Stimulated activated CD8-positive, alpha-beta memory T cell treated with anti-CD3 and anti-CD28 coated beads, Interleukin-4, amount 100 ng/mL, for 48 hours (primary cell): ENCODE results near the gene NDP.
"Not testable (repeated sequence)": the region's sequence is repeated elsewhere in the genome, so short reads cannot be mapped to it uniquely, and the experiment has no call there.

Experiments
- DNase-seq: peaks from one replicate; pipeline ENCODE4 v3.0.0-alpha.2; 2020

The NDP gene

DNA sequence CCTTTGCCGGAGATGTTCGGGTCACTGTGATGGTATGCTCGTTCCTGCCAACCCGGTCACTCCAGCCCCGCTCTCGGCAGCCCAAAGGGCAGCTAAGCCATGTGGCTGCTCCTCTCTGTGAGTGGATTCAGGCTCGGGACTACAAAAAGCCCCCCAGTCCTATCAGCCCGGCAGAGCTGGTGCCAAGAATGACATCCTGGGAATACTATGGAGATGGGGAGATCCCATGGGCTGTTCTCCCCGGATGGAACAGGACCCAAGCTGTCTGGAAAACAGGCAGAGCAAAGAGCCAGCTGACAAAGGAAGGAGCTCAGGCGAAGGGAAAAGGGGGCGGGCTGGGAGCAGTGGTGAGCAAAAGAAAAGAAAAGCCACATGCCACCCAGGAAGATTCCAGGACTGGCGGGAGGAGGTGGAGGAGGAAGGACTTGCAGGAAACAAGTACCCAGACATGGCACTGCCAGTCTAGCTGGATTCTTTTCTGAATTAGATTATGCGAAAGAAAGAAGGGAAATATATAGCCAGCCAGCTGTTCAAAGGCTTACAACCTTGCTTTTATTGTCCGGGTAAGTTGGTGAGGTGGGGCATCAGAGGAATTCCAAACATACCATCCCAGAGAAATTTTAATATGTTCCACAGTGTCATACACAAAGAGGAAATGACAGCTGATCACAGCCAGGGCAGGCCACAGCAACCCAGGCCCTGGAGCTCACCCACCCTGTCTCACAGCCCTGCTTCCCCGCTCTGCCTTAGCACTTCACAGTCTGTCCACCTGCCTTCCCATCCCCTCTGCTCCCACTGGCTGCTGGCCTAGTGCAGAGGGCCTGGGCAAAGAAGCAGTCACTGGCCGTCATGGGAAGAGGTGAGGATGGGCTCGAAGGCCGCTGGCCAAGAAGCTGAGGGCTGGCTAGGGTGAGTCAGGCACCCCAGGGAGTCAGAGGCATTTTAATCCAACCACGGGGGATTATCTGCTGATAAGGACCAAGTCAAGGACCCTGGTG is 3.4 kb downstream of the NDP start:
- DNase-seq, result no peak

DNA sequence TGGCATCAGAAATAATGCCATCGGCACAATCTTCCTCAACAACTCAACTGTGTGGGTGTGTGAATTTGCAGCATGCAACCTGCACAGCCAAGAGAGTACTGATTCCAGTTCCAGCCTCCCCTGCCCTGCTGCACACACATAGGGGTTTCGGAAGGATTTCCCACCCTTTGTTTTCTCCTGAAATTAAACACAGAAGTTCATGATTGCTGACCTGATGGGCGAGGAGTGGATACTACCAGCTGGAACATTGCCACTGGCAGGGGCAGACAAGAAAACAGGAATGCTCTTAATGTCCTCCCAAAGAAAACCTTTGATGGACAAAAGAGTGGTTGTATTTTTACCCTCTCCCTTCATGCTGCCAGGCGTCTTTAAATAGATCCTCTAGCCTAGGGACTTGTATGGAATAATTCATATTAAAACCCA is 4.8 kb downstream of the NDP start:
- DNase-seq, result no peak

DNA sequence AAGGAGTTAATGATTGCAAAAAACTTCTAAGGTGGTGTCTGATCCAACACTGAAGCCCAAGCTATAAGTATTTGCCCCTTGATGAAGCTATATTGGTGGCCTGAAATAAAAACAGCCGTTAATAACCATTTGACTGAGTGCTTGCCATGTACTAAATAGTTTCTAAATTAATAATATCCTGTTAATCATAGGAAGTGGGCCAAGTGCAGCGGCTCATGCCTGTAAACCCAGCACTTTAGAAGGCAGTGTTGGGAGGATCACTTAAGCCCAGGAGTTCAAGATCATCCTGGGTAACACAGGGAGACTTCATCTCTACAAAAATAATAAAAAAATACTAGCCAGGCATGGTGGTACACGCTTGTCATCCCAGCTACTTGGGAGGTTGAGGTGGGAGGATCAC is 8.3 kb downstream of the NDP start:
- DNase-seq, result no peak

DNA sequence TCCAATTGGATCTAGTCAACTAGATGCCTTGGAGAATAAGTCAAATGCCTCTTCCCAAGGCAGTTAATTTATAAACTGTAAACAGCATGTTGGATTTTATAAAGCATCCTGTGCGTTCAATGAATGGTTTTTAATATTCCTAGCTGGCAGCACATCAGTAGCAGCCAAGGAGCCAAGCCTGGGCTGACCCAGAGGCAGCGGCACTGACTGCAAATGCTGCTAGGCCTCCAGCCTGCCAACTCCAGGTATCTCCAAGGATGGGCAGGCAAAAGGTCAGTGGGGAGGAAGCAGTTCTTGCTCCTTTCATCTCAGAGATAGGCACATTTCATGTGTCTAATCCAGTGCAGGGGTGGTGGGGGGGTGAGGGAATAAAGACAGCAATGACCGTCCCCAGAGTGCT is 9.5 kb downstream of the NDP start:
- no peak for DNase-seq

DNA sequence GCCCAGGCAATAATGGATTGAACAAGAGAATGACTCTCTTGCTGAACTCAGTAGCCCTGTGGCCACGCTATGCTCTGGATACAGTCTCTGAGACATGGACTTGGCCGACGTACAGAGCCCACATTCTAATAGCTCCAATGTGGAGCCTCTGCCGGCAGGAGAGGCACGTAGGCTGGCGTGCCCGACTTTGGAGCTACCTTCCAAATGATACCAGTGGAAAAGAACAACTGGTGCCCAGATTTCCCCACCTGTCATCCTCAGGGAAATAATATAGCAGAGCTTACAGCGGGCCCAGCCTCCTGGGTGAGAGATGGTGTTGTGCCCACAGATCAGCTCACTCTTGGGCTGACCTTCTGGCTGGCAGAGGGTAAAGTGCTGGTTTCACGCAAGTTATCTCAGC is 10.6 kb downstream of the NDP start:
- no peak for DNase-seq

DNA sequence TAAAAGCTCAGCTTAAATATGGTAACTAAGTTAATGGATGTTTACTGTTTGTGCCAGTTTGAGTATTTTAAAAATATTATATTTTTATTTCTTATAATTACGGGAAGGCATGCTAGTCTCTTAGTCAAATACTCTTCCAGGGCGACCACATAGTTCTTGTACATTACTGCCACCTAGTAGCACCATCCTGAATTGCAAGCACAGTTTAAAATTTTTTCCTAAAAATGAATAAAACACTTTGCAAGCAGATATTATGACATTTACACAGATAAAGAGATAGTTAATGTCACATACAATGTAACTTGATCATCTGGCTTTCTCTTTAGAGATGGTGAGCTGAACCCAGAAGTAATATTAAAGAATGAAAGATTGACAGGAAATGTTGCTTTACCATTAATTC is 11.5 kb downstream of the NDP start:
- no peak for DNase-seq

DNA sequence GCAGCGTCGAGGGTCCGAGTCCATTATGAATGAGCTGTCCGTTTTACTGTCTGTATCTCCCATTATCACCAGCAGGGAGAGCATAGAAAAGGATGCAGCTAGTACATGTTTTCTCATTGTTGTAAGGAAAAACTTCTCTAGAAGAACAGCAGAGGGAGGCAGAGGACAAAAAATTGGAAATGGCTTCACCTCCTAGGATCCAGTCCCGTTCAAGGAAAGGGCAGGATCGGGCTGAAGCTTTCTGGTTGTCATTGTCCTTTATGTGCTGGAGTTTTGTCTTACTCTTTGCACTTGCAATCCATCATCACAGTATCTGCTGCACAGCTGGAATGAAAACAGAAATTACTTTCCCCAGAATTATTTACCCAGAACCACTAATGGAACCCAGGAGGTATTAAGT is 14.7 kb downstream of the NDP start:
- DNase-seq, result no peak

DNA sequence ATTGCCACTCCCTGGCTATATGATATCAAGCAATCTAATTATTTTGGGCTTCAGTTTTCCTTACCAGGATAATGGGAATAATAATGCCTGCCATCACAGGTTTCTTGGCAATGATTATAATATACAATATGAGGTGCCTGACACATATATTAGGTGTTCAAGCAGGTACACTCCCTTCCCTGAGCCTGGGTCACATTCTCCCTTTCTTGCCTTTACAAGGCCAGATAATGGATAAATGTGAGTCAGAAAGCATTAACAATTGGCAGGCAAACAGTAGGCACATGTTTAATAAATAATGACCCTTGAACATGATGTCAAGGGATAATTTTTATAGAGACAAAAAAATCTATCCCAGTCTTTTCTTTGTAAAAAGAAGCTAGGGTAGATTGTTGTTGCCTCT is 17.2 kb downstream of the NDP start:
- no peak for DNase-seq

DNA sequence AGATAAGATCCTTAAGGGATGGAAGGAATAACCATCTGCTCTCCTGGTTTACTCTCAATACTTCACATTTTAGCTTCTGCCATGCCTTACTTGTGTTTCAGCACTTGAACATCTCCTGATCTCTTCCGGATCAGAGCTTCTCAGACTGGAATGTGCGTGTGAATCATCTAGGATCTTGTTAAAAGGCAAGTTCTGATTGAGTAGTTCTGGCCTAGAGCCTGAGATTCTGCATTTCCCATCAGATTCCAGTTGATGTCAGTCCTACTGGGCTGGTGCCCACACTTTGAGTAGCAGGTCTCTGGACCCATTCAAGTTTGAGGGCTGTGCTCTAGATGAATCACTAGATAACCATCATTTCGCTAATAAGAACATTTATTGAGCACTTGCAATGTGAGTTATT is 20.0 kb downstream of the NDP start:
- DNase-seq, result no peak

DNA sequence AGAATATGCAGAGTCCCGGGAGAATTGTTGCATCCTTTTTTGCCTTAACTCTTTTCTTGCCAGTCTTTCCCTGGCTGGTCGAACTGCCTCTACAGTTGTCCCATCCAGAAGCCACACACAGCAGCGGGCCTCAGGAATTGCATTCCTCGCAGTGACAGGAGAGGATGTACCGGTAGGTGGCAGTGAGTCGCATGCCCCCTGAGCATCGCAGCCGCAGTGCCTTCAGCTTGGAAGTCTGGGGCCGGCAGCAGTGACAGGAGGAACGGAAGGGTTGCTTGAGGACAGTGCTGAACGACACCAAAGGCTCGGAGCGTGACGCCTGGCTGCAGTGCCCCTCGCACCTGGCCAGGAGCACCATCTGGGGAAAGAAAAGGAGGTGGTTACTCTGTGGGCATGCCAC is 23.5 kb downstream of the NDP start:
- DNase-seq, result peak; percentile 40

DNA sequence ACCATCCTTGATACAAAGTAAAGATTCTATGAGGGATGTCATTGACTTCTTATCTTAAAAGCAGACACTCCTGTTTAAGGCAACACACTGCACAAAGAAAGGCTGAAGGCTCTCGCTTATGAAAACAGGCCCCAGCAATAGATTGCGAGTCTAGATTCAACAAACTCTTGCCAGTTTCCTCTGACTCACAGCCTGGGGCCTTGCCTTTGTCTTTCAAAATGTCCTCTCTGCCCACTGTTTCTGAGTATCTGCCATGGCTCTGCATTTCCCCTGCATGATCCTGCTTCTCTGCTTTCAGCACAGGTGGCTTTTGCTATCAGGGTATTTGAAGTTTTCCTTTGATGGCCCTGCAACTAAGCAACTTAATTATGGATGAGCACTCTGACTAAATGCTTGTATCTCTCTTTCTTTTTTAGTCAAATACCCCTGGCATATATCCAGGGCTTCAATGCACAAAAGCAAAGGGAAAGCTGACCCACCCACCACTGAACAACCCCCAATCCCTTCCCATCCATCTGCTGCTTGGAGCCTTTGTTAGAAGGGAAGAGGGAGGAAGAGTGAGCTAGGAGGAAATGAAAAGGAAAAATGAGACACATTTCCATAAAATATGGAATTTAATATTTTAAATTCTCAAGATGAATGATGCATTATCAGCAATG is 32.2 kb downstream of the NDP start:
- no peak for DNase-seq

DNA sequence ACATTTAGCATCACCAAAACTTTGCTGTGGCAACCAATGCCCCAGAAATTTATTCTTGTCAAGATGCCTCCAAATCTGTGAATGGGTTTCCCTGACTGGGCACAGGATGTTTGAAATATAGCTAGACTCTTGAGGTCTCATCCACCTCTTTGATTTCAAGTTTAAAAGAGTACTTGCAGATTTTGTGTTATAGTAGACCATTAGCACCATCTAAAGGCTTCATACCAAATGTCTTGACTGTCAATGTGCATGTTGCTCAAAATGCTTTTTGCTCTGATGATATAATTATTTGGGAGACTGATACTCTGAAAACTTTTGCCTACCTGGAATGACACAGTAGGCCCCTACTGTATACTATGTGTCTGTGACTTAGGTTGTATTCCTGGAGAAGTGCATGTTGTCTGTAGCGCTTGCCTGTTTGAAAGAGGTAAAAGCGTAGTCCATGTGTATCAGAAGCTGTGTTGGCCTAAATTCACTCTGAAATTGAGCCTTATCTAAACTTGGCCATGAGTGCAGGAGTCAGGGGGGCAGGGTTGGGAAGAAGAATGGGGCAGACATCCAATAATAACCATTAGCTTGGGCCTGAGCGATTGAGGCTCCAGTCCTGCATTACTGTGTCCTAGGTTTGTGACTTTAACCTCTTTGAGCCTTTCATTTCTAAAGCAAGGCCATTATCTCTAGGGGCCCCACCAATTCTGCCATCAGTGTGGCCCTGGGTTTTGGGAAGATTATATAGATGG is 33.8 kb downstream of the NDP start:
- DNase-seq, result no peak

DNA sequence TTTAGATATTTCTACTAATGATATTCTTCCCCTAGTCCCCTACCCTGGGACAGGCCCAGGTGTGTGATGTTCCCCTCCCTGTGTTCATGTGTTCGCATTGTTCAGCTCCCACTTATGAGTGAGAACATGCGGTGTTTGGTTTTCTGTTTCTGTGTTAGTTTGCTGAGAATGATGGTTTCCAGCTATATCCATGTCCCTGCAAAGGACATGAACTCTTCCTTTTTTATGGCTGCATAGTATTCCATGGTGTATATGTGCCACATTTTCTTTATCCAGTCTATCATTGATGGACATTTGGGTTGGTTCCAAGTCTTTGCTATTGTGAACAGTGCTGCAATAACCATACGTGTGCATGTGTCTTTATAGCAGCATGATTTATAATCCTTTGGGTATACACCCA is 51.2 kb downstream of the NDP start:
- DNase-seq, result not testable (repeated sequence)

DNA sequence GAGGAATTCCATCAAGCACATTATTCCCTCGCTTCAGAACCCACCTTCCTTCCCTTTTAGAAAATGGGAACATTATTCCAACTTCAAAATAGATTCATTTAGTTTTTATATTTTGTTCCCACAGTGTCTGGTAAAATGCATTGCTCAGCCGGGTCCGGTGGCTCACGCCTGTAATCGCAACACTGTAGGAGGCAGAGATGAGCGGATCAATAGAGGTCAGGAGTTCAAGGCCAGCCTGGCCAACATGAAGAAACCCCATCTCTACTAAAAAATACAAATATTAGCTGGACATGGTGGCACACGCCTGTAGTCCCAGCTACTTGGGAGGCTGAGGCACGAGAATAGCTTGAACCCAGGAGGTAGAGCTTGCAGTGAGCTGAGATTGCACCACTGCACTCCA is 62.4 kb downstream of the NDP start:
- DNase-seq, result not testable (repeated sequence)

DNA sequence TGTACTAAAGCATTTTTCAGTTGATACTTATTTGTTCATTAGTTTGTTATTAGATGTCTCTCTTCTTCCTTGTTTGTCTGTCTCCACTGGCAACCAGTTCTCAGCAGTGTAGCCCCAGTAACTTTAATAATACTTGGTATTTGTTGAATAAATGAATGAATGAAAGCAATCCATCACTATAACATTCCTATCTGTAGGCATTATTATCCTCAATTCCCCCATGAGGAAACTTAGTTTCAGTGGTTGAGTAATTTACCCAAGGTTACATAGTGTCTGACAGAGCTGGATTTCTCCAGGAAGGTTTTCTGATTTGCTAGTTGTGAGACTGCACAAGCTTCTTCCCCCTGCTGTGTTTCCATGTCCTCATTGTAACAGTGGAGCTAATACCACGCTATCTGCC is 63.2 kb downstream of the NDP start:
- no peak for DNase-seq

DNA sequence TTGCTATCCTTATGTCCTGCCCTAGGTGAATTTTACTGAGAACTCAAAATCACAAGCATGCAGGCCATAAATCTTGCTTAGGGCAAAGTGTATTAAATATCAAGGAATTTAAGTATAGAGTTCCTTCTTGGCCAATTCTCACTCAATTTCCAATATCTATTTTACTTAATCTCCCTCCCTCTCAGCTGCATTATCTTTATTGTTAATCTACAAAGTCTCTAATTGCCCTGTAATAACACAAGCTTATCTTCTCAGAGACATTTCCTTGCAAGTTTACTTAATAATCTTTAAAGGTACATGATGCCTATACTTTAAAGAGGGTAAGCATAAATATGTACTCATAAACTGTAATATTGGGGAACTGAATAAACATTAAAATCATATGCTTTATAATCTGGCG is 64.0 kb downstream of the NDP start:
- DNase-seq, result no peak

DNA sequence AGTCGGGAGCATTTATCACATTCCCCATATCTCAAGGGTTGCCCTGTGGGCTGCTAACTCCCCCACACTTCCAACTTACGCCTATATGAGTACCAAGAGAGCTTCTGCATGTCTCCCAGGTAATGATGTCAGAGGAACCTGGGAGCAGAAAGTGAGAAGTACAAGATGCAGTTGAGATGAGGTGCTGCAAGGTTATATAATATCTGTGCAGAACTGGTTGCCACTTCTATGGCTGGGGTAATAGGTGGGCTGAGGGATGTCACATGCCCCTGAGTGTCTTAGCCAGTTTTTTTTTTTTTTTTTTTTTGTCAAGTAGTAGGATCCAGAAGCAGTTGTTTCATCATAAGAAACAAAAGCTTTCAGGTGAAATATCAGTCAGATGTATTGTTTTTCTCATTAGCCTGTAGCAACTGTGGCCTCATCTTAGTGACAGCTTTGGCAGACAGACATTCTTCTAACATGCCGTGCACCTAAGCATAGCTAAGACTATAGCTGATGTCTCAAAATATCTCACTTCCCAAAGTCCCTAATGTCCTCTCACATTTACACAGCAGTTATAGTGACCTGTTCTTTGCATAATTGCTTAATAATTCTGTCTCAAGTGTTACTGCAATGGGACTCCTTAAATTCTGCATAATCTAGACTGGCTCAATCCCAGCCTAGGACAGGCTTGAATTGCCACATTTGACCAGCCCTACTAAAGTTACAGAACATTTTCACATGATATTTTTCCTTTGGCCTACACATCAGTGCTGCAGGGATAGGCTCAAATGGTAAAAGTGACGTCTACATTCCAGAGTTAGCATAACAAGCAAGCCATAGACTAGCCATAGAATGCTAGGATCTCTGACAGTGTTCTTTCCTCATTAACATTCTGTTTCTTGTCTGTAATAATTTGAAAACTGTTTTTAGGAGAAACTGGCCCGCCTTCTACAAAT is 73.0 kb downstream of the NDP start:
- no peak for DNase-seq
